Activated naive CD4-positive, alpha-beta T cell treated with Interleukin-2 at 50 U/mL for 16 hours (primary cell): ENCODE measurements around the gene LRRC46.

Experiments used
- DNase-seq: peaks from one replicate; pipeline ENCODE4 v3.0.0-alpha.2; 2020

LRRC46 gene

GRCh38 chr17:47879776-47880454 is 48.4 kb downstream of the LRRC46 start:
- no peak for DNase-seq

- DNase-seq: no peak
Observed at GRCh38 chr17:47882247-47882646, 50.8 kb downstream of the LRRC46 start.

GRCh38 chr17:47882695-47883588 is 51.5 kb downstream of the LRRC46 start:
- DNase-seq: no peak

GRCh38 chr17:47883589-47884426 is 52.3 kb downstream of the LRRC46 start:
- no peak for DNase-seq

- no peak for DNase-seq
Observed at GRCh38 chr17:47884427-47884740, 52.9 kb downstream of the LRRC46 start.

GRCh38 chr17:47884905-47885730 is 53.6 kb downstream of the LRRC46 start:
- DNase-seq: no peak
